B cell (primary cell): ENCODE data around the gene THBD. TPM values are rescaled to one million over a fixed set of nuclear protein-coding genes. Genes with fewer than 3 reads are reported as not detected.

Experiments used
- ATAC-seq: fragments of 200-7000 bp; cut with Tn5 transposase; one replicate; pipeline ENCODE4 v1.10.0; 2021; ENCODE audit warnings: low read depth, mild to moderate bottlenecking, moderate number of reproducible peaks, moderate library complexity
- CTCF ChIA-PET: fragments of 350-600 bp; sonication (Branson Sonifier 250); formaldehyde crosslinking; loops from one replicate; lab custom pipeline; 2021; ENCODE audit warnings: antibody characterized with exemption, inconsistent platforms; lab: Charles Lee
- POLR2A ChIA-PET: fragments of 350-600 bp; sonication (Branson Sonifier 250); formaldehyde crosslinking; loops from one replicate; lab custom pipeline; 2021; ENCODE audit warnings: antibody characterized with exemption; lab: Charles Lee
- DNase-seq: peaks from one replicate; pipeline ENCODE4 v3.0.0; 2013
- H2AFZ ChIP-seq: 2 replicates; pipeline ENCODE4 v1.6.1; 2012; ENCODE audit warnings: mild to moderate bottlenecking, low read depth, low read length; ENCODE audit not compliant: insufficient read depth, poor library complexity, severe bottlenecking
- H3K27ac ChIP-seq, 2 donors: 1 replicate in 1 of 2; 2 replicates in 1 of 2; pipeline ENCODE4 v1.5.1; 2012 to 2013; ENCODE audit warnings: low read length in 2 of 2, mild to moderate bottlenecking in 2 of 2, moderate library complexity in 1 of 2
- H3K27me3 ChIP-seq, 4 experiments: fragments of 200-600 bp in 1 of 4; sonication (generic) in 1 of 4; replicated peaks in 1 of 4; 1 replicate in 2 of 4; 2 replicates in 2 of 4; pipeline versions ENCODE4 v1.6.1 to v1.7.0; 2013 to 2016; ENCODE audit warnings: low read length in 3 of 4, mild to moderate bottlenecking in 2 of 4, mixed read lengths in 1 of 4, moderate library complexity in 1 of 4; ENCODE audit not compliant: insufficient read depth in 4 of 4, control insufficient read depth in 3 of 4; ENCODE audit errors: control extremely low read depth in 1 of 4
- H3K36me3 ChIP-seq, 2 experiments: replicated peaks in 1 of 2; 1 replicate in 1 of 2; 2 replicates in 1 of 2; pipeline versions ENCODE4 v1.6.1 to v1.7.1; 2013; ENCODE audit warnings: low read length in 1 of 2; ENCODE audit not compliant: insufficient read depth in 2 of 2, control insufficient read depth in 1 of 2; ENCODE audit errors: control extremely low read depth in 1 of 2, extremely low read depth in 1 of 2
- H3K4me1 ChIP-seq, 2 donors: fragments of 200-600 bp in 1 of 2; sonication (generic) in 1 of 2; 1 replicate in 1 of 2; 2 replicates in 1 of 2; pipeline versions ENCODE4 v1.5.1 to v1.6.1; 2013 to 2017; ENCODE audit warnings: low read length in 2 of 2; ENCODE audit not compliant: control insufficient read depth in 2 of 2, insufficient read depth in 2 of 2
- H3K4me2 ChIP-seq: replicated peaks from 2 replicates; pipeline ENCODE3; 2012; ENCODE audit warnings: mild to moderate bottlenecking, low read depth, low read length; ENCODE audit not compliant: poor library complexity, severe bottlenecking
- H3K4me3 ChIP-seq, 5 experiments: fragments of 200-600 bp in 1 of 5; sonication (generic) in 1 of 5; 1 replicate in 3 of 5; 2 replicates in 2 of 5; pipeline versions ENCODE4 v1.5.1 to v1.7.0; 2011 to 2016; ENCODE audit warnings: low read length in 4 of 5, mild to moderate bottlenecking in 4 of 5, low read depth in 2 of 5, control low read depth in 1 of 5, moderate library complexity in 1 of 5; ENCODE audit not compliant: insufficient read depth in 1 of 5; ENCODE audit errors: control extremely low read depth in 1 of 5, extremely low read depth in 1 of 5
- H3K79me2 ChIP-seq: fragments of 200-600 bp; sonication (generic); one replicate; pipeline ENCODE4 v1.6.0; 2016; ENCODE audit warnings: low read length; ENCODE audit not compliant: control insufficient read depth, insufficient read depth
- H3K9ac ChIP-seq: fragments of 200-600 bp; sonication (generic); 2 replicates; pipeline ENCODE4 v1.6.1; 2017; ENCODE audit warnings: mild to moderate bottlenecking, low read length, moderate library complexity
- H3K9me3 ChIP-seq, 3 donors: one replicate each; pipeline versions ENCODE4 v1.6.1 to v1.7.1; 2013; ENCODE audit warnings: low read length in 2 of 3; ENCODE audit not compliant: control insufficient read depth in 2 of 3, insufficient read depth in 1 of 3; ENCODE audit errors: control extremely low read depth in 1 of 3
- H4K20me1 ChIP-seq: 2 replicates; pipeline ENCODE4 v1.6.0; 2012; ENCODE audit warnings: mild to moderate bottlenecking, low read length; ENCODE audit not compliant: insufficient read depth, control insufficient read depth, poor library complexity, severe bottlenecking
- H3K27ac Mint-ChIP-seq: one replicate; pipeline ENCODE4 v1.8.0; 2021; ENCODE audit warnings: mixed read lengths
- H3K27me3 Mint-ChIP-seq: one replicate; pipeline ENCODE4 v1.8.0; 2021; ENCODE audit warnings: mixed read lengths
- H3K4me1 Mint-ChIP-seq: one replicate; pipeline ENCODE4 v1.8.0; 2021; ENCODE audit warnings: mixed read lengths
- H3K4me3 Mint-ChIP-seq: one replicate; pipeline ENCODE4 v1.8.0; 2021; ENCODE audit warnings: mixed read lengths
- H3K9me3 Mint-ChIP-seq: one replicate; pipeline ENCODE4 v1.8.0; 2022; ENCODE audit warnings: mixed read lengths; ENCODE audit not compliant: insufficient read depth
- CTCF ChIP-seq: fragments of 200-600 bp; IDR thresholded peaks from one replicate; pipeline ENCODE4 v1.8.0; 2022; ENCODE audit warnings: antibody characterized with exemption, mild to moderate bottlenecking
- EZH2 ChIP-seq: IDR thresholded peaks from 2 replicates; pipeline ENCODE4 v1.6.1; 2012; ENCODE audit warnings: borderline replicate concordance, low read depth, mild to moderate bottlenecking, moderate library complexity, low read length; ENCODE audit not compliant: insufficient read depth, poor library complexity, severe bottlenecking
- WGBS: methylation state at CpG from one replicate; pipeline ENCODE4 v1.1.5; 2013; ENCODE audit warnings: missing lambda C conversion rate; ENCODE audit not compliant: insufficient coverage; 5-methylcytosine and 5-hydroxymethylcytosine counted together
- intact Hi-C: fragments of 100-400 bp; cut with micrococcal nuclease; formaldehyde crosslinking; loops from one replicate; pipeline ENCODE4 v1.10.0; 2022
- polyA plus RNA-seq: library from polyadenylated mRNA; depleted of rRNA; stranded (reverse); fragments of >200 nt; gene quantifications from 2 replicates; pipeline ENCODE4 v1.2.3, GENCODE V29; 2012
- total RNA-seq, 2 donors: library from RNA; stranded (reverse); fragments of 120-200 nt in 1 of 2; gene quantifications; 1 replicate in 1 of 2; 2 replicates in 1 of 2; pipeline versions ENCODE4 v1.2.3 to v1.2.4, GENCODE V29; 2013 to 2022

Gene THBD
- total and polyA plus RNA-seq, 2 donors (not counting 1 experiment from before 2014, with no cell fraction given): 0.78 TPM; not detected in 1

GRCh38 chr20:23013429-23013828 lies 36.0 kb downstream of the THBD start:
- H3K36me3 ChIP-seq: no peaks in the 10 kb centered on the region
- no peak overlapping the region for H3K27ac Mint-ChIP-seq
- no peak for ATAC-seq
- no peak overlapping the region for H3K4me3 ChIP-seq
- ChIA-PET POLR2A (no interaction called here), CTCF (no interaction called here)
- no peak overlapping the region for H3K4me2 ChIP-seq
- H3K9me3 Mint-ChIP-seq: no peaks in the 10 kb centered on the region
- H2AFZ ChIP-seq: no peak overlapping the region
- intact Hi-C loops: no loop called here
- H3K4me1 Mint-ChIP-seq: no peaks in the 10 kb centered on the region
- no peak for TF ChIP-seq CTCF
- TF ChIP-seq EZH2: no peak
- no peaks in the 10 kb centered on the region for H3K79me2 ChIP-seq
- H3K4me3 Mint-ChIP-seq: no peak overlapping the region
- peaks cover 7% of the 10 kb centered on the region for H3K27me3 Mint-ChIP-seq
- no peak overlapping the region for H3K27ac ChIP-seq
- no peak for DNase-seq
- 80% methylated on average over 1 of the region's 5 CpGs for WGBS
- no peaks in the 10 kb centered on the region for H3K4me1 ChIP-seq
- no peak overlapping the region for H3K9ac ChIP-seq
- no peaks in the 10 kb centered on the region for H3K9me3 ChIP-seq
- H3K27me3 ChIP-seq: no peaks in the 10 kb centered on the region
- no peaks in the 10 kb centered on the region for H4K20me1 ChIP-seq

GRCh38 chr20:23011008-23011721 lies 38.3 kb downstream of the THBD start:
- H3K9ac ChIP-seq: no peak overlapping the region
- H3K27me3 ChIP-seq: no peaks in the 10 kb centered on the region
- peaks cover 7% of the 10 kb centered on the region for H3K27me3 Mint-ChIP-seq
- DNase-seq (no peak), ATAC-seq (no peak)
- H3K79me2 ChIP-seq: no peaks in the 10 kb centered on the region
- TF ChIP-seq EZH2 (no peak), CTCF (no peak)
- H3K27ac Mint-ChIP-seq: no peak overlapping the region
- no peak overlapping the region for H3K4me3 ChIP-seq
- H3K4me2 ChIP-seq: no peak overlapping the region
- no peak overlapping the region for H3K27ac ChIP-seq
- 94% methylated on average over 9 of the region's 11 CpGs for WGBS
- H3K4me1 ChIP-seq: no peaks in the 10 kb centered on the region
- H3K4me1 Mint-ChIP-seq: no peaks in the 10 kb centered on the region
- H3K36me3 ChIP-seq: no peaks in the 10 kb centered on the region
- no peak overlapping the region for H2AFZ ChIP-seq
- intact Hi-C loops: no loop called here
- CTCF ChIA-PET: no interaction called here
- no peaks in the 10 kb centered on the region for H3K9me3 ChIP-seq
- no peak overlapping the region for H3K4me3 Mint-ChIP-seq
- no peaks in the 10 kb centered on the region for H4K20me1 ChIP-seq
- no peaks in the 10 kb centered on the region for H3K9me3 Mint-ChIP-seq
- POLR2A ChIA-PET: no interaction called here
